Occipital lobe (tissue), 2 donors: ENCODE measurements around the gene DHRS3. TPM values are rescaled to one million over a fixed set of nuclear protein-coding genes. Genes with fewer than 3 reads are reported as not detected.

Source experiments
- DNase-seq: peaks from one replicate; lab custom pipeline; 2025; lab: John Stamatoyannopoulos, UW
- total RNA-seq: library from RNA; depleted of rRNA; stranded (reverse); fragments of >200 nt; gene quantifications from one replicate; pipeline ENCODE4 v1.2.3, GENCODE V29; 2014

Gene DHRS3
- total RNA-seq, 1 donor from 2014 or later: 11.5 TPM

GRCh38 chr1:12599657-12600056, 18.4 kb downstream of the DHRS3 start:
- no peak for DNase-seq

- no peak for DNase-seq
Observed at GRCh38 chr1:12598974-12599373, 19.0 kb downstream of the DHRS3 start.

- no peak for DNase-seq
Observed at GRCh38 chr1:12597792-12598191, 20.2 kb downstream of the DHRS3 start.

- DNase-seq: no peak
Observed at GRCh38 chr1:12596007-12596821, 21.8 kb downstream of the DHRS3 start.

GRCh38 chr1:12595757-12596006, 22.3 kb downstream of the DHRS3 start:
- no peak for DNase-seq

GRCh38 chr1:12594966-12595756, 22.8 kb downstream of the DHRS3 start:
- peak; percentile 20 for DNase-seq

GRCh38 chr1:12594490-12594889, 23.5 kb downstream of the DHRS3 start:
- no peak for DNase-seq

GRCh38 chr1:12593621-12594066, 24.4 kb downstream of the DHRS3 start:
- DNase-seq: no peak

GRCh38 chr1:12592496-12592895, 25.5 kb downstream of the DHRS3 start:
- no peak for DNase-seq

- no peak for DNase-seq
Observed at GRCh38 chr1:12591267-12591938, 26.6 kb downstream of the DHRS3 start.

- DNase-seq: no peak
Observed at GRCh38 chr1:12588695-12589094, 29.3 kb downstream of the DHRS3 start.

GRCh38 chr1:12587981-12588640, 29.9 kb downstream of the DHRS3 start:
- DNase-seq: no peak

GRCh38 chr1:12585951-12586942, 31.8 kb downstream of the DHRS3 start:
- DNase-seq: no peak

- DNase-seq: no peak
Observed at GRCh38 chr1:12585536-12585935, 32.5 kb downstream of the DHRS3 start.

GRCh38 chr1:12584900-12585525, 33.0 kb downstream of the DHRS3 start:
- DNase-seq: no peak

GRCh38 chr1:12583484-12583883, 34.5 kb downstream of the DHRS3 start:
- no peak for DNase-seq

- DNase-seq: no peak
Observed at GRCh38 chr1:12582649-12583048, 35.4 kb downstream of the DHRS3 start.

- DNase-seq: no peak
Observed at GRCh38 chr1:12581179-12581578, 36.8 kb downstream of the DHRS3 start.

GRCh38 chr1:12580054-12580887, 37.7 kb downstream of the DHRS3 start:
- no peak for DNase-seq
